ENCODE results near the gene FLG2.

FLG2 gene

GRCh38 chr1:152359906-152360305 lies at the start of gene FLG2:
Gene FLG2 (minus strand): TSS chr1:152360006. CDS start chr1:152358884, 1,122 bp downstream.
- no peak for TF ChIP-seq CTCF (IDR thresholded peaks at IDR 0.05)
- TF ChIP-seq ZFX (IDR thresholded peaks at IDR 0.05; ENCODE audit: borderline replicate concordance) = no peak
- no peak within 1 kb of the TSS for H3K27ac ChIP-seq

GRCh38 chr1:152408664-152409063 lies 48.9 kb upstream of the FLG2 start:
- no peak overlapping the region for H3K27ac ChIP-seq
- no peak for TF ChIP-seq ZFX (IDR thresholded peaks at IDR 0.05; ENCODE audit: borderline replicate concordance)
- 0 out of 2 replicates have a peak, but pooled peaks have one; percentile 4 for TF ChIP-seq CTCF (IDR thresholded peaks at IDR 0.05)

- peak; percentile 79 for TF ChIP-seq CTCF (IDR thresholded peaks at IDR 0.05)
- no peak for TF ChIP-seq ZFX (IDR thresholded peaks at IDR 0.05; ENCODE audit: borderline replicate concordance)
- no peak overlapping the region for H3K27ac ChIP-seq
These were observed 39.2 kb upstream of the FLG2 start for GRCh38 chr1:152398812-152399698.

- H3K27ac ChIP-seq = no peak overlapping the region
- TF ChIP-seq ZFX (IDR thresholded peaks at IDR 0.05; ENCODE audit: borderline replicate concordance) = no peak
- peak; percentile 58 for TF ChIP-seq CTCF (IDR thresholded peaks at IDR 0.05)
These were observed 37.7 kb upstream of the FLG2 start for GRCh38 chr1:152397474-152397873.

- no peak overlapping the region for H3K27ac ChIP-seq
- TF ChIP-seq ZFX (IDR thresholded peaks at IDR 0.05; ENCODE audit: borderline replicate concordance) (no peak), CTCF (IDR thresholded peaks at IDR 0.05) (no peak)
These were observed 34.3 kb upstream of the FLG2 start for GRCh38 chr1:152394151-152394550.

GRCh38 chr1:152392909-152393308 lies 33.1 kb upstream of the FLG2 start:
- no peak overlapping the region for H3K27ac ChIP-seq
- no peak for TF ChIP-seq ZFX (IDR thresholded peaks at IDR 0.05; ENCODE audit: borderline replicate concordance)
- no peak for TF ChIP-seq CTCF (IDR thresholded peaks at IDR 0.05)

- H3K27ac ChIP-seq = no peak overlapping the region
- no peak for TF ChIP-seq CTCF (IDR thresholded peaks at IDR 0.05)
- TF ChIP-seq ZFX (IDR thresholded peaks at IDR 0.05; ENCODE audit: borderline replicate concordance) = no peak
These were observed 29.1 kb upstream of the FLG2 start for GRCh38 chr1:152388889-152389288.

Measured in 22Rv1 (cell line).